ENCODE results near the gene ATRN.

Gene ATRN

GRCh38 chr20:3660262-3661059 lies 189.6 kb downstream of the ATRN start:
- DNase-seq = no peak

GRCh38 chr20:3661060-3661813 lies 190.4 kb downstream of the ATRN start:
- no peak for DNase-seq

GRCh38 chr20:3661814-3662665 lies 191.2 kb downstream of the ATRN start:
- DNase-seq = no peak

GRCh38 chr20:3663031-3663701 lies 192.3 kb downstream of the ATRN start, which contains the start of gene GFRA4:
Gene GFRA4, minus strand, starts transcription at chr20:3663399. Its CDS starts 0 bp downstream, at chr20:3663399.
- DNase-seq = no peak

GRCh38 chr20:3663858-3664257 lies 193.0 kb downstream of the ATRN start:
- no peak for DNase-seq

- DNase-seq = no peak
Measured at GRCh38 chr20:3667434-3668037, 196.7 kb downstream of the ATRN start.

GRCh38 chr20:3669710-3670367 lies 199.0 kb downstream of the ATRN start:
- DNase-seq = no peak

GRCh38 chr20:3670511-3670910 lies 199.7 kb downstream of the ATRN start:
- no peak for DNase-seq

- DNase-seq = no peak
Measured at GRCh38 chr20:3670945-3671344, 200.1 kb downstream of the ATRN start.

GRCh38 chr20:3671986-3672546 lies 201.2 kb downstream of the ATRN start:
- no peak for DNase-seq

GRCh38 chr20:3672547-3673171 lies 201.8 kb downstream of the ATRN start:
- no peak for DNase-seq

GRCh38 chr20:3673221-3674070 lies 202.6 kb downstream of the ATRN start:
- DNase-seq = no peak

- no peak for DNase-seq
Measured at GRCh38 chr20:3674447-3674846, 203.6 kb downstream of the ATRN start.

- DNase-seq = no peak
Measured at GRCh38 chr20:3674995-3675900, 204.4 kb downstream of the ATRN start.

GRCh38 chr20:3677733-3678132 lies 206.9 kb downstream of the ATRN start:
- no peak for DNase-seq

- no peak for DNase-seq
Measured at GRCh38 chr20:3678198-3678597, 207.4 kb downstream of the ATRN start.

- DNase-seq = no peak
Measured at GRCh38 chr20:3678856-3679720, 208.3 kb downstream of the ATRN start.

Measured in NCI-H1092 treated with DMSO at 0.1 percent for 48 hours (cell line).